Activated T-cell treated with anti-CD3 and anti-CD28 coated beads for 24 hours (primary cell): ENCODE results near the gene PDK2.

Experiments
- DNase-seq: peaks from one replicate; pipeline ENCODE4 v3.0.0-alpha.2; 2020; ENCODE audit warnings: low read depth

PDK2 gene

DNA sequence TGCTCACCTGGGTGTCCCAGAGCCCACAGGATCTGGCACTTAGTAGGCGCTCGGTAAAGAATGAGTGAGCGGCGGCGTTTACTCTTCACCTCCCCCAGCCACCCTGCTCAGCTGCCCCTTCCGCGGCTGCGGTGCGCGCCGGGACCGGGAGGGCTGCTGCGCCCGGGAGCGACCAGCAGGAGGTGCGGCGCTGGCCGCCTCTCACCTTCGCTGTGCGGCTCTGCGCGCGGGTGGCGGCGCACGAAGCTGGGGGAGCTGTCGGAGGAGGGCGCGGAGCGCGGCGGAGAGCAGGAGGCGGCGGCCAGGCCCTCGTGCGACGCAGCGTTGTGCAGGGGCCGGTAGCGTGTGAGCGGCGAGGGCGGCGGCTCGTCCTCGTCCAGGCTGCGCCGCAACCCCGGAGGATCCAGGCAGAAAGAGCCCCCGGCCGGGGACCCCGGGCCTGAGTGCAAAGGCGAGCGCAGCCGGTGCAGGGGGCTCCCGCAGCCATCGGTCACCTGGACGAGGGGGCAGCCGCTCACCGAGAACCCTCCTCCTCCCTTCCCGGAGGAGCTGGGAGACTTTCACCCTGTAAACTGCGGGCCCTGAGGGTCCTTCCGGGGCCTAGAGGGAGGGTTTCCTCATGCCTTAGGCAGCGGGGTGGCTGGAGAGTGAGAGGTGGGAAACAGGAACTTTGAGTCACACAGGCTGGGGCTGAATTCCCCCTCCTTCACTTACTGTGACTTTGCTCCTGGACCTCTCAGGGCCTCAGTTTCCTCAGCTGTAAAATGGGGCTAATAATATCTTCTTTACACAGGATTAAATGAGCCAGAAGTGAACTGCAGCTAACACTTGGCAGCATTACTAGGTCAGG lies 22.3 kb downstream of the PDK2 start:
- peak; percentile 49 for DNase-seq

DNA sequence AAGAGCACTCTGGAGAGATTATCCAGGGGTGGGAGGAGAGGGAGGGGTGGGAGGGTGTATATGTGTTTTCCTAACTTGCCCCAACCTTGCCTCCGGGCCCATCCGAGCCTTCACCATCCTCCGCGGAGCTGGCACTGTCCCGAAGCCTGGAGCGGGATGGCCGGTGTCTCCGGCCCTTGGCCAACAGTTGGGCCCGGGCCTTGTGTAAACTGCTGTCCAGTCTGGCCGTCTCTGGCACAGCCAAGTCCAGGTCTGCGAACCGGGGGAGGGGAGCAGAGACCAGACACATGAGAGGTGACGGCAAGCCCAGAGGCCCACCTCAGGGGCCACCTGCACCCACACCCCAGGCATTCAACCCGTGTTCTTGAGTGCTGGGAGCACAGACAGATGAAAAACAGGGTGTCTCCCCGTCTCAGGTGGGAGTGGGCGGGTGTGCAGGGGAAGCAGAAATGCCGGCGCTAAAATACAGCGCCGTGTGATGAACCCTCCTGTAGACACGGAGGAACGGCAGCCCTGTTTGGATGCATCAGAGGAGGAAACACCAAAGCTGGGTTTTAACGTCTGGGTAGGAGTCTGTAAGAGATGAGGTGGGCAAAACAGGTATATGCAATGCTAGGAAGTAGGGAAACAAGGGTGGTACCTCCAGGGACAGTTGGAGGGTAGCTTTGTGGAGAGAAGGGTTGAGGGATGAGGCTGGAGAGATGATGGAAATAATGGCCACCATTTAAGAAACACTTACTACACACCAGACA lies 23.1 kb downstream of the PDK2 start:
- no peak for DNase-seq

DNA sequence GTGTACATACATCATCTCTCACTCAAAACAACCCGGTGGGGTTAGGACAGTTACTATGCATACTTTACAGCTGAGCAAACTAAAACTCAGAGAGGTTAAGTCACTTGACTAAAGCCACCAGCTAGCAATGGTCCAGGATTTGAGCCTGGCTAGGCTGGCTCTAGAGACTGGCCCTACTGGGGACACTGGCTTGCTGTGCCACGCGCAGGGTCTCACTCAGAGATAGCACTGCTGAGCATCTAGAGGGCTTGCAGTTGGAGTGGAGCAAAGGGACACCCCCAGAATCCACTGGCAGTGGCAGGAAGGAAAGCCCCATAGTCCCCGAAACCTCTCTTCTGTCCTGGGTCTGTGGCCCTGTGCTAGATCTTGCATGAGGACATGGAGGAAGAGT lies 23.7 kb downstream of the PDK2 start:
- DNase-seq = no peak

DNA sequence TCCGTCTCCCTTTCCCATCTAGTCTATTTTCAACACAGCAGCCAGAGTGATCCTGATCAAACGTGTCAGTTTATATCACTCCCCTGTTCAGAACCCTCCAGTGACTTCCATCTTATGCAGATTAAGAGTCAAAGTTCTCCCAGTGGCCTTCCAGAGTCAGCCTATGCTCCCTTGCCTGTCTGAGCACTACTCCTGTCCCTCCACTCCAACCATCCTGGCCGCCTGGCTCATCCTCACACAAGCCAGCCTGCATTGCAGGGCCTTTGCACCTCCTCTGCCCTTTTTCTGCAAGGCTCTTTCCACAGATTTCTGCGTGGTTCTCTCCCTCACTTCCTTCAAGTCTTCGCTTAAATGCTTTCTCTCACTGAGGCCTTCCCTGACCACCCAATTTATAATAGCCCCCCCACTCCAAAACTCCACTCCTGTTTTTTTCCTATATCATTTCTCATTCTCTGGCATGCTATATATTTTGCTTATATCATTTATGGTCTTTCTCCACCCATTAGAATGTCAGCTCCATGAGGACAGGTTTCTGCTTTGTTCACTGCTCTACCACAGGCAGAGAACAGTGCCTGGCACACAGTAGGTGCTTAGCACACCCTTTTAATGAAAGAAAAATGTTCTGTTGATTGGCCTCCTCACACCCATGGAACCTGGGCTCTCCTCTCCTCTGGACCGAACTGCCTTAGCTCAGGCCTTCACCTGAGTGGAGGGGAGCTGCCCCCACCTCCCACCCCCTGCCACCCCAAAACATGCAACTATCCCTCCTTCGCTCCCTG lies 25.5 kb downstream of the PDK2 start:
- no peak for DNase-seq

DNA sequence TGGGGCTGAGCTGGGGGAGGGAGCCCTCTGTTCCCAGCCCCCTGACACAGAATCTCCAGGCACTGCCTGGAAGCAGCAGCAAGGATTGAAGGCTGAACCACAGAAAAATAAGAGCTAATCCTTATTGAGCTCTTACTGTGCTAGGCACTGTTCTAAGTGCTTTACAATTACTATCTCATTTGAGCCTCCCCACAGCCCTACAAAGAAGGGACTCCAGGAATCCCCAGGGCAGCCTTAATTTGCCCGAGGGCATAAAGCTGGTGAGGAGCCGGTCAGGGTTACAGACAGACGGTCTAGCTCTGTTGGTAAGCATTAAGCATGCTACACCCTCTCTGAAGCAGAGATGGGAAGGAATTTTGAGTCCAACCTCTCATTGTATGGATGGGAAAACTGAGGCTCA lies 27.8 kb downstream of the PDK2 start:
- DNase-seq = no peak

DNA sequence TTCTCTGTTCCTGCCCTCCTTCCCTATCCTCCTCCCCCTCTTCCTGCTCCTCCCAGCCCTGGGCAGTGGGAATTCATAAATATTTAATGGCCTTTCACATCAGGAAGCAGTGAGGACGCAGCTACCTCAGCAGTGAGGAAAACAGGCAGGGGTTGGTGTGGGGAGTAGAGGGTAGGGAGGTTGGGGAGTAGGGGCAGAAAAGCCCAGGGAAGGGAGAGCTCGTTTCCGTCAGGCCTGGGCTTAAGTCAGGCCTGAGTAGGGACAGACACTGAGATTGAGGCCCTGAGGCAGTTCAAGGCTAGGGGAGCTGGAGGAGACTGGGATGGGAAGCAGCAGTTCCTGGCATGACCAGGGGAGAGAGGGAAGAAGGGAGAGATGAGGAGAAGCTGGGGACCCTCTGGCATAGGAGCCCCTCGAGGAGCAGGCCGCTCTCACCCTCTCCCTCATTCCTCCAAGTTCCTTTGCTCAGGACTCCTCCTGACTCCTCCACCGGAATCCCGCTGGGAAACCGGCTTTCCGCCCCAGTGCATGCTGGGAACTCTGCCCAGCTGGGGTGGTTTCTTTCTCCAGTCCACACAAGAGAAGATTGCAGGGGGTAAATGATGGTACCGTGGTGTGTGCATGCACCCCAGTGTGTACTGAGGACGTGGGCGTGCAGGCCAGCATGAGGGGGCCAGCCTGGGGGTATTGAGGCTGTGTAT lies 28.6 kb downstream of the PDK2 start:
- DNase-seq = no peak

DNA sequence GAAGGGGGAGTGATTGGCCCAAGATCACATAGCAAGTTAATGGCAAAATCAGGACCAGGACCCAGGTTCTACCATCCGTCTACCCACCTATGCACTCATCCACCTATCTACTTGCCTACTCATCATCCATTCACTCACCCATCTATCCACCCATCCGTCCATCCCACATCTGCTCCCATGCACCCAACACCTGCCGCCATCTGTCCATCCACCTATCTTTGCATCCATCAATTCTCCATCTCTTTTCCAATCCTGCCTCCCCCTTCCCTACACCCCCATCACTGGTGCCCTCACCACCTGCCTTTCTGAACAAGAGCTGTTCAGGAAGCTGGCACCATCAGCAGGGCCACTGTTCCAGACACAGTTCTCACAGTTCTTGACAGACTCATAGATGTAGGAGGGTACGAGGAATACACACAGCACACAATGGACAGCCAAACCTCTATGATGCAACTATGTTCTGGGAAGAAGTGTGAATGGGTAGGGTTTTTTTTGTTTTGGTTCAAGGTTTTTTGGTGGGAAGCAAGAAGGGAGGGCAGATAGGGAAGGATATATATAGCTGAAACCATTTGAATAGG lies 30.4 kb downstream of the PDK2 start:
- DNase-seq = no peak

DNA sequence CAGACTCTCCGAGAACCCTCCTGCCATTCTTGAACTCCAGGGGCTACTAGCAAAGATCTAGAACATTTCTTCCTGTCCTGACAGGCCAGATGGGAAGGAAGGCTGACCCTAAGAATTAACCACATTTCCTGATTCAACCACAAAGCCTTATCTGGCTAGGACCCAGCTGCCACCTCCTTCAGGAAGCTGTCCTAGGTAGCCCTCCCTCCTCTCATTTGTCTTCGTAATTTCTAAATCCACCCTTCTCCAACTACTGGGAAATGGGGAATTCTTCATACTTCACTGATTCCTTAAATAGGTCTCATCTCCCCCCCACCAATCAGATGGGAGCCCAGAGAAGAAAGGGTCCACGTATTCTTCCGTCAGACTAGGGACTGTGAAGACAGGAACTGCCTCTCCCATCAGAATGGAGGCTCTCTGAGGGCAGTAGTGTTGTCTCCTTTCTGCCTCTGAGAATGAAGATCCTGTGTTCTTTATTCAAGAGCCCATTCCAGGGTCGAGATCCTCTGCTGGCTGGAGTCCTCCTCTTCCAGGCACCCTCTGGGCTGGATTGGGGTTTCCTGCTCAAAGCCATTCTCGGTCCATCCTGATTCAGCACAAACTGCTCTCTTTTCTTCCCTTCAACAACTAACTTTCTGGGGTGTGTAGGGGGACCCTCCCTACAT lies 32.7 kb downstream of the PDK2 start:
- DNase-seq = no peak

DNA sequence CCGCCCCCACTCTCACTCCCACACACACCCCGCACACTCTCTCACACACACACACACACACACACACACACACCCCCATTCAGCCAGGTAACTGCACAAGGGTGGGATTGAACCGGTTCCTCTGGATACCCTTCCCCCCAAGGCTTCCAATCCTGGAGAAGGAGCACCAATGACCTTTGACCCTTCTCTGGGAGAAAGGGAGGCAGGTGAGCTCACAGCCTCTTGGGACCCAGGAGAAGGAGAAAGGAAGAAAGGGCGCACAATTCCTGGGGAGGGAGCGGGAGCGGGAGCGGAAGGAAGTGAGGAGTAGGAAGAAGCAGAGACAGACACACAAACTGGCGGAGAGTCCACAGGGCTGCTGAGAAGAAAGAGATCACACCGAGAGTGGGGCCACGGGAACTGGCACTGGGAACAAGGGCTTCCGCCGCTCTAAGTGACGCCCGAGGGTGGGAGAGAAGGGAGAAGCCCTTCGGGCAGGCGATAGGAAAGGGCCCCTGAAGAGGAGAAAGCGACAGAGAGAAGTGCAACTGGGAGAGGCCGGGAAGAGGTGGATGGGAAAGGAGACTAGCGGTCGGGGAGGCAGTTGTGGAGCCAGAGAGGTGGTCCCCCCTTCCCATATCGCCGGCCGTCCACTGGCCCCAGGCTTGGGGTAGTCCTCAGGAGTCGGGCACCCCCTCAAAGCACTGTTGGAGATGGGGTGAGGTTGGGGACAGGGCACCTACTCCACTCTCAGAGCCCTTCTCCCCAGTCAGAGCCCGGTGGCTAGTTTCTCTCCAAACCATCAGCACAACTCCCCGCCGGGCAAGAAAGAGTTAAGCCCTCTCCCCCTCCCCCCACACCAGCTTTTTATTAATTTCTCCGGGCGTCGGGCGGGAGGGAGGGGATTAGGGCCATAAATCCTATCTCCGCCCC lies 33.5 kb downstream of the PDK2 start:
- DNase-seq = no peak

DNA sequence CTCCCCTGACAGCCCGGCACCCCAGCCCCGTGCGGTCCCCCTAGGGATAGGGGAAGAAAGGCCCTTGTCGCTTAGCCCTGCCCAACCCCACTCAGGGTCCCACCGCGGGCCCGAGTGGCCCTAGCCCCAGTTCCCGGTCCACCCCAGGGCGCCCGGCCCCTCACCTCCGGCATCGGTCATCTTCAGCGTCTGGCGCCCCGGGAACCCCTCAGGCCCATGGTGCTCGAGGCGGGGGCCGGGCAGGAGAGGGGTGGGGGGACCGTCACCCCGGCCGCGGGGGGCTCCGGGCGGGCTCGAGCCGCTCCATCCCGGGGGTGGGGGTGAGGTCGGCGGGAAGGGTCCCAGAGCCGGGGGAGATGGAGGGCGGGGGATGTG lies 34.2 kb downstream of the PDK2 start:
- DNase-seq = no peak

DNA sequence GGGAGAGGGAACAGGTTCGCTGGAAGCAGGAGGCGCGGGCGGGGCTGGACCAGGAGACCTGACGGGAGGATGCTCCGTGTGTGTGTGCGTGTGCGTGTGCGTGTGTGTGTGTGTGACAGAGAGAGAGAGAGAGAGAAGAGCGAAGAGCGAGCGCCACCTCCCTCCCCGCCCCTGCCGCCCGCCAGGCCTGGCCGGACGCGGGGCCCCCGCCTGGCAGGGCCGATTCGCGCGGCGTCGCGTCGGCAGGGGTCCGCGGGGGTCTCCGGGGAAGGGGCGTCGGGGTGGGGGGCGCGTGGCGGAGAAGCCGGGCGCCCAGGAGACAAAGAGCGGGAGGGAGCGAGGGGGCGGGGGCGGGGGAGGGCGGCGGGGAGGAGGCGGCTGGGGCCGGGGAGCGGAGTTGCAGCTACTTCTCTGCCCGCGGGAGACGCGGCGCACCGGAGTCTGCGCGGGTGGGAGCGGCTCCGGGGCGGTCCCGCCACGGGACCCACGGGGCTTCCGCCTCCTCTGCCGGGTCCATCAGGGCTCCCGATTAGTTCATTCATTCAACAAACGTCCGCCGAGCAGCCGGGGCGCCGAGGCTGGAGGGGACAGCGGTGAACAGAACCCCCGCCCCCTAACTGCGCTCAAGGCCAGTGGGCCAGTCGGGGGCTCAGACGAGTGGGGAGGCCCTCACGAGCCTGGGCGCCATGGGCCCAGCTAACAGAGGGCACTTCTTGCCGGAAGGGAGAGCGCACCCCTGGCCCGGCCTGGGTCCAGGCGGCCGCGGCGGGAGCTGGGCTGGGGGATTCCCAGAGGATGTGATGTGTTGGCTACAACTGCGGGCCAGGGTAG lies 34.8 kb downstream of the PDK2 start, which contains the start of gene SAMD14:
Gene SAMD14 (minus strand): TSS at position 433 of the 831 bp plus-strand sequence. CDS start 5,201 bp downstream, outside the sequence.
- DNase-seq = no peak

DNA sequence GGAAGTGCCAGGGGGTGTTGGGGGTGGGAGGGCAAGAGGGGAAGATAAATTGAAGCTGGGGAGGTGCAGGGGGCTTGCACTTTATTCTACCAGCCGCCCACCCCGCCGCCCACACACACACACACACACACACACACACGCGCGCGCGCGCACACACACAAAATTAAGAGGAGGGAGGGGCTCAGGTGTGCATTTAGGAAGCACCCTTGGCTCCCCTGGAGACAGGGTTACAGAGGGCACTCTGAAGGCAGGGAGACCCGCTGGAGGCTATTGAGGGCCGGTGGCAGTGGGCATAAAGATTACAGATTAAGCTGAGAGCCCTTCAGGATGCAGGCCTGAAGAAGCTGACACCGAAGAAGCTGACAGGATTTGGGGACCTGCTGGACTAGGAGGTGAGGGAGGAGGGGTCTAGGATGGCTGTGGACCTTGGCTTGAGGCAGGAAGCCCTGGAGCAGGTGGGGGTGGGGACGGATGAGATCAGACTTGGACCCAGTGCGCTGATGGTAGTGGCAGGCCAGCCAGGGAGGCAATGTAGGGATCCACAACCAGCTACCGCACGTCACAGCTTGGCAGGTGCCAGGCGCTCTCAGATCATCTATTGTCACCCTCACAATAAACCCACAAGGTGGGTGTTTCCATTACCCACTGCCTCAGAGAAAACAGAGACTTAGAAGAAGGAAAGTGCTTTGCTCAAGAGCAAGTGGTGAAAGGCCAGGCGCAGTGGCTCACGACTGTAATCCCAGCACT lies 35.6 kb downstream of the PDK2 start:
- DNase-seq = no peak

DNA sequence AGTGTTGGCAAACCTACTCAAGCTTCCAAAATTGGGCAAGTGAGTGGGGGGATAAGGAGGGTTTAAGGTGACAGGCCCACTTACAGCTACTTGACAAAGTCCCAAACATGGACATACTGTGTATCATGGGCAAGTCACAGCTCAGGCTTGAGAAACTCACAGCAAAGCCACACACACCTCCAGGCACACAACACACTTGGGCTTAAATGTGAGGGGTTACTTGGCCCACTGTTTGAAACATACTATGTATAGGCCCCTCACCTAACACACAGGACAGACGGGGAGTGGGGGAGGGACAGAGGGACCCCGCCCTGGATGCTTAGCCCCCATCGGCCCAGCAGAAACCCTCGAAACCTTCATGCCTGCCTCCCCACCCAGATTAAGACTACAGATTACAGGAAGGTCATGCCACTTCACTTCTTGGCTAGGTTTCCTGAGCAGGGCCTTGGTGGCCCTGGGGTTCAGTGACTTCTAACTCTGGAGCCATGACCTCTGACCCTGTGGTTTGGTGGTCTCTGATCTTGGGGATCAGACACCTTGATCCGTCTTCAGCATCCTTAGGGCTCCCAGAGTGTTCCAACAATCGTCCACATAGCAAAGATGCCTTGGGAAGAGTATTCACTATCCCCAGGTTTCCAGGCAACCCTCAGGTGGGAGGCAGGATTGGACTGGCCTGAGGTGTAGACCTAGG lies 37.1 kb downstream of the PDK2 start:
- DNase-seq = no peak

DNA sequence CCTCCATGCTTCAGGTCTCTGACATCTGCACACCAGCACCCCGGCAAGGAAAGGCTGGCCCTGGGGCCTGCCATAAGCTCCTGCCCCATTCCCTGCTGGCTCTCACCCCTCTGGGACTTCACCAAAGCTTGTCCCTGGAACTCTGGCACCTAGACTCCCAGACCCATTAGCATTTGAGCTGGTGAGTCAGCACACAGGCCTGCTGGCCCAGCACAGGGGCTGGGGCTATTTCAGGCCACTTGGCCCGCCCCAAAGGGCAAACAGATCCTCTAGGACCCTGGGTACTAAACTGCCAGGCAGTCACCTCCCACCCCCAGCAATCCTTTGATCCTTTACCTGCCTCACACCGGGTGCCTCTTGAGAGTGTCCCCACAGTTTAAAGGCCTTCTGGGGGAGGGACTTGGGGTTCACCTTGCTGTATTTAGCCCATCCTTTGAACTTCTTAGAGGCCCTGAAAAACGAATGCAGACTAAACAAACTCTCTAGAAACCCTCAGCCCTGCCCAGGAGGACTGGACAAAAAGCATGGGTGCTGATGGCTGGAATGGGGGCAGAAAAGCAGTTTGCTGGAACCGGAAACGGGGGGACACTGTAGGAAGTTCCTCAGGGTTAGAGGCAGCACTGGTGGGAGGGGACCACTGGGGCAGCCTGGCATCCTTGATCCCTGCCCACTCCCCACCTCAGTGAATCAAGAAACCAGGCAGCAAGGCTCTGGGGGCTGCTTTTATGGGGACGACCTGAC lies 38.0 kb downstream of the PDK2 start:
- no peak for DNase-seq

DNA sequence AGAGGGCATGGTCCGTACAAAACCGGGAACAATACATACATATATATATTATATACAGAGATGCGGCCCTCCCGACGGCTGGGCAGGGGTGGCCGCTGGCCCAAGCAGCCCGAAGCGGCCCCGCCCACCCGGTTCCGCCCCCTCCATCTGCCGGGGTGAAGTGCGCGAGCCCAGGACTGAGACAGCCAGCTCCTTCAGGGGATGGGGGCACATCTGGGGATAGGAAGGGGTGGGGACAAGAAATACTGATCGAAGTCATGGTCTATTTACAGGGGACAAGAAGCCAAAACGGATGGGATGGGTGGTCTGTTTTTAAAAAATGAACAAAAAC lies 38.6 kb downstream of the PDK2 start:
- no peak for DNase-seq

DNA sequence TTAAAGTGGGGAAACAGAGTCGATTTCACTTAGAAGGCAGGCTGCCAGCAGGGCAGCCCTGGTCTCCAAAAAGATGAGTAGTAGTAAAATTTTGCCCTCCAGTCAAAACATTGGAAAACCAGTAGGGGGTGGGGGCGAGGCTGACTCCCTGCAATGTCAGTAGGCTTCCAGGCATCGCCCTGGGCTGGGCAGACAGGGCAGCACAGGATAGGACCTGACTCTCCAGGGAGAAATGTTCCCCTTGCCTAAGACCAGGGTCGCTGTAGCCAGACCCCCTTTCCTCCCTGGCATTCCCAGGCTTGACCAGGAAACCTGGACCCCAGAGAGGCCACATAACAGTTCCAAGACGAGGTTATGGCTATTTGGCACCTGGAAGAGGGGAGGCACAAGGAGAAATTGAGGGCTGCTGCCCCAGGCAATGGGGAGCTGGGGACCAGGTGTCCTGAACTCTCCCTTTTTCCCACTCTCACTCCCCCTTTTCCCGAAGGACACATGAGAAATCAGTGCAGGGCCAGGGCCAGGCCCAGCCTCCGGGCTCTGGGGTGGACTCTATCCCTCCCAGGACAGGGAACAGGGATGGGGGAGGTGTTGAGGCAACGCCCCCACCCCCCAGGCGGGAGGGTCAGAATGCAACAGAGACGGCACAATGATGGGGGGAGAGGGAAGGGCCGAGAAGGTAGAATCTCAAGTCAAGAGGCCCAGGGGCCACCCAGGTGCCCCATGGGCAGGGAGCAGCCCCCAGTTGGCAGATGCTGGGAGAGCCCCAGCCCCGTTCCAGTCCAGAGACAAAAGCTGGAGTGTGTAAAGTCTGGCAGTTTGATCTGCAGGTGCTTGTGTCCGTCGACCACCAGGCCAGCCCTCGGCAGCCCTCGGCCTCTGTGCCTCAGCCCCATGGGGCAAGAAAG lies 39.3 kb downstream of the PDK2 start:
- DNase-seq = no peak
